K562 (cell line): ENCODE results near the gene MRPS5. TPM values are rescaled to one million over a fixed set of nuclear protein-coding genes. Genes with fewer than 3 reads are reported as not detected.

ENCODE experiments used
- ATAC-seq: fragments of 200-7000 bp; cut with Tn5 transposase; 3 replicates; pipeline ENCODE4 v1.9.1; 2020; ENCODE audit warnings: moderate library complexity
- BruUV-seq: library from RNA; stranded (reverse); fragments of 400-500 nt; replicated peaks from 2 replicates; lab custom pipeline; 2021; lab: Mats Ljungman, UMichigan
- CTCF ChIA-PET: fragments of 300-600 bp; formaldehyde crosslinking; extraction: SDS; loops from one replicate; lab custom pipeline; 2021; ENCODE audit warnings: low intra/inter-chr PET ratio; lab: Yijun Ruan, JAX
- POLR2A ChIA-PET: fragments of 300-600, 350-650 bp; sonication (Branson Sonifier 250); formaldehyde crosslinking; extraction: SDS; loops from one replicate; lab custom pipeline; 2021; ENCODE audit warnings: antibody characterized with exemption, inconsistent platforms; lab: Yijun Ruan, JAX
- DNase-seq, 4 experiments: peaks; one replicate each; pipeline versions ENCODE4 v3.0.0 to v3.0.0-alpha.2; 2011 to 2018; ENCODE audit warnings: low spot score in 3 of 4, mixed read lengths in 3 of 4; ENCODE audit errors: extremely low read depth in 1 of 4
- FAIRE-seq: peaks from 2 replicates; lab custom pipeline; 2011; peaks lifted over from hg19 to GRCh38; lab: Jason Lieb, UNC
- H2AFZ ChIP-seq: 2 replicates; pipeline ENCODE4 v1.6.0; 2011; ENCODE audit warnings: low read depth, low read length, control low read depth, inconsistent platforms
- H3K27ac ChIP-seq: fragments of 200-600 bp; 3 replicates; pipeline ENCODE4 v1.8.0; 2011; ENCODE audit warnings: low read depth, mild to moderate bottlenecking, control low read depth, inconsistent platforms, low read length, moderate library complexity, mixed read lengths; ENCODE audit errors: extremely low read depth
- H3K27me3 ChIP-seq, 2 experiments: fragments of 300-600 bp in 1 of 2; 2 replicates in 1 of 2; 3 replicates in 1 of 2; pipeline versions ENCODE4 v1.6.0 to v1.8.0; 2011; ENCODE audit warnings: inconsistent platforms in 2 of 2, low read length in 2 of 2, mild to moderate bottlenecking in 1 of 2, mixed read lengths in 1 of 2, moderate library complexity in 1 of 2; ENCODE audit not compliant: control insufficient read depth in 2 of 2, insufficient read depth in 2 of 2
- H3K36me3 ChIP-seq: fragments of 300-600 bp; 3 replicates; pipeline ENCODE4 v1.8.0; 2011; ENCODE audit warnings: mild to moderate bottlenecking, low read length, inconsistent platforms; ENCODE audit not compliant: control insufficient read depth, insufficient read depth
- H3K4me1 ChIP-seq, 2 experiments: fragments of 200-600 bp in 1 of 2; replicated peaks in 1 of 2; 2 replicates in 1 of 2; 3 replicates in 1 of 2; pipeline versions ENCODE4 v1.5.1 to v1.8.0; 2011; ENCODE audit warnings: inconsistent platforms in 2 of 2, low read length in 2 of 2, mild to moderate bottlenecking in 1 of 2, mixed read lengths in 1 of 2, moderate library complexity in 1 of 2; ENCODE audit not compliant: control insufficient read depth in 2 of 2, insufficient read depth in 2 of 2
- H3K4me2 ChIP-seq: 2 replicates; pipeline ENCODE4 v1.6.1; 2011; ENCODE audit warnings: low read length, control low read depth, inconsistent platforms, mixed read lengths; ENCODE audit not compliant: insufficient read depth
- H3K4me3 ChIP-seq: fragments of 200-600 bp; sonication (generic), shearing (Covaris generic); 2 replicates; pipeline ENCODE4 v1.5.1; 2016; ENCODE audit warnings: control low read depth, inconsistent platforms
- H3K79me2 ChIP-seq: fragments of 200-600 bp; 3 replicates; pipeline ENCODE4 v1.8.0; 2011; ENCODE audit warnings: low read length, inconsistent platforms; ENCODE audit not compliant: control insufficient read depth, insufficient read depth
- H3K9ac ChIP-seq, 2 experiments: 2 replicates each; pipeline versions ENCODE4 v1.6.0 to v1.6.1; 2011; ENCODE audit warnings: low read depth in 2 of 2, low read length in 2 of 2, control low read depth in 1 of 2, inconsistent platforms in 1 of 2, mild to moderate bottlenecking in 1 of 2, mixed read lengths in 1 of 2; ENCODE audit not compliant: insufficient read depth in 1 of 2
- H3K9me1 ChIP-seq: one replicate; pipeline ENCODE4 v1.6.0; 2011; ENCODE audit warnings: inconsistent platforms, mild to moderate bottlenecking, low read length, moderate library complexity; ENCODE audit not compliant: control insufficient read depth, insufficient read depth
- H3K9me3 ChIP-seq: replicated peaks from 2 replicates; pipeline ENCODE4 v1.5.1; 2011; ENCODE audit warnings: low read depth, low read length, inconsistent platforms; ENCODE audit not compliant: control insufficient read depth, insufficient read depth
- H4K20me1 ChIP-seq: replicated peaks from 2 replicates; pipeline ENCODE4 v1.6.1; 2011; ENCODE audit warnings: low read length, inconsistent platforms, mixed read lengths; ENCODE audit not compliant: control insufficient read depth, insufficient read depth
- PTRF ChIP-seq: fragments of 450-650 bp; IDR thresholded peaks from 2 replicates; pipeline ENCODE4 v1.6.1; 2016; ENCODE audit warnings: mild to moderate bottlenecking, missing genetic modification characterization, missing compliant biosample characterization
- RBM15 ChIP-seq: fragments of 200-400 bp; formaldehyde crosslinking; IDR thresholded peaks from 2 replicates; pipeline ENCODE4 v1.6.1; 2018; ENCODE audit warnings: mild to moderate bottlenecking, low read length, moderate library complexity; ENCODE audit not compliant: insufficient read depth
- SMAD3 ChIP-seq: fragments of 450-650 bp; formaldehyde crosslinking; conservative IDR thresholded peaks from 2 replicates; pipeline ENCODE4 v1.4.0; 2020; ENCODE audit warnings: mild to moderate bottlenecking
- USF2 ChIP-seq: sonication (generic); formaldehyde crosslinking; IDR thresholded peaks from 2 replicates; pipeline ENCODE4 v1.5.0; 2020; ENCODE audit warnings: missing genetic modification reagents
- ZMIZ1 ChIP-seq, 2 experiments: fragments of 150-350 bp in 1 of 2; IDR thresholded peaks; 2 replicates each; pipeline ENCODE4 v1.6.1; 2012 to 2016; ENCODE audit warnings: low read depth in 2 of 2, low read length in 2 of 2, mild to moderate bottlenecking in 1 of 2, moderate library complexity in 1 of 2
- ZNF134 ChIP-seq: fragments of 250-450 bp; sonication (Bioruptor Pico); conservative IDR thresholded peaks from 2 replicates; pipeline ENCODE4 v1.4.0; 2020
- ZNF224 ChIP-seq: sonication (generic); formaldehyde crosslinking; IDR thresholded peaks from 2 replicates; pipeline ENCODE4 v1.8.0; 2022; ENCODE audit warnings: mild to moderate bottlenecking, missing genetic modification reagents
- WGBS: fragments of 100-300 bp; shearing (Covaris generic); methylation state at CpG from one replicate; pipeline ENCODE4 v1.1.6; 2016; ENCODE audit warnings: low coverage, mixed read lengths; ENCODE audit not compliant: insufficient coverage; ENCODE audit errors: missing lambda C conversion rate; 5-methylcytosine and 5-hydroxymethylcytosine counted together
- in situ Hi-C: fragments of 300-500 bp; cut with MboI; formaldehyde crosslinking; loops from 4 replicates; pipeline ENCODE4 v1.15.0; 2018; ENCODE audit warnings: inconsistent platforms, mixed read lengths
- intact Hi-C: fragments of 100-400 bp; cut with micrococcal nuclease; formaldehyde crosslinking; loops from 2 replicates; pipeline ENCODE4 v1.14.2; 2022
- polyA plus RNA-seq, 8 experiments: library from polyadenylated mRNA; depleted of rRNA in 4 of 8; stranded (reverse) in 5 of 8; unstranded in 3 of 8; fragments of >200 nt; fragmentation: Nextera tagmentation in 2 of 8; fragmentation: Illumina TruSeq in 1 of 8; extraction: Ambion mirVana in 2 of 8; extraction: Trizol in 1 of 8; gene quantifications; 2 replicates each; pipeline versions ENCODE4 v1.2.1 to v1.2.3, GENCODE V29; 2011 to 2014; ENCODE audit warnings: inconsistent platforms in 1 of 8, missing spikeins in 1 of 8
- total RNA-seq, 7 experiments: library from RNA; depleted of rRNA in 6 of 7; stranded (reverse); fragments of >200 nt in 6 of 7; fragmentation: Illumina TruSeq in 2 of 7; extraction: Trizol in 2 of 7; gene quantifications; 2 replicates each; pipeline versions ENCODE4 v1.2.1 to v1.2.3, GENCODE V29; 2011 to 2021; ENCODE audit warnings: low replicate concordance in 1 of 7

The MRPS5 gene
- total and polyA plus RNA-seq, 9 of the 15 experiments (the other 6 are each of a cell fraction or from before 2014, with no cell fraction given) = 85.0 to 162 (median 118) TPM

- Histone ChIP-seq H3K36me3 (no peaks in the 10 kb centered on the region), H3K79me2 (no peaks in the 10 kb centered on the region), H3K27ac (no peak overlapping the region), H3K4me1 (peaks cover 0 to 10% of the 10 kb centered on the region in 2 experiments; a peak in 3 of 5 replicates), H3K9me3 (no peaks in the 10 kb centered on the region), H3K9me1 (no peaks in the 10 kb centered on the region), H3K4me3 (no peak overlapping the region), H3K4me2 (no peak overlapping the region), H2AFZ (no peak overlapping the region), H3K9ac (no peak overlapping the region; a peak in 1 of 4 replicates), H4K20me1 (no peaks in the 10 kb centered on the region; the same call in 1 of the 2 replicates), H3K27me3 (peaks cover 9 to 60% of the 10 kb centered on the region in 2 experiments; a peak in 3 of 5 replicates)
- no TSS peak for BruUV-seq
- intact Hi-C loops (loop anchor here (5.0 kb wide), 1 partner anchor 132 kb away; the partner anchor contains the start of gene ZNF892), in situ Hi-C loops (no loop called here)
- FAIRE-seq (no peak), DNase-seq (no peak), ATAC-seq (no peak)
- ChIA-PET POLR2A (interaction anchor here (0.6 kb wide), 2 partner anchors 12 to 22 kb away, joined by 3 read pairs; no protein-coding TSS in a partner anchor), CTCF (no interaction called here)
- under 1% methylated on average over 15 of the region's 15 CpGs for WGBS
- TF ChIP-seq USF2 (no peak), SMAD3 (CRISPR knock-in tag) (no peak), PTRF (no peak), ZNF134 (CRISPR knock-in tag) (no peak), ZMIZ1 (IDR thresholded peaks at IDR 0.05; ENCODE audit: low read depth in 2 of 2, low read length in 2 of 2) (no peak), ZNF224 (CRISPR knock-in tag) (no peak), RBM15 (no peak)
Measured at GRCh38 chr2:95074663-95075439, 46.8 kb downstream of the MRPS5 start.
